HEK293 (cell line): ENCODE data around the gene CYCS.

Experiments
- CTCF ChIP-seq: fragments of 450-650 bp; formaldehyde crosslinking; IDR thresholded peaks from 2 replicates; pipeline ENCODE4 v1.5.1; 2016; ENCODE audit warnings: missing biosample characterization, missing genetic modification characterization
- PBX3 ChIP-seq: sonication (generic); formaldehyde crosslinking; IDR thresholded peaks from 2 replicates; pipeline ENCODE4 v1.8.1; 2022; ENCODE audit warnings: mild to moderate bottlenecking, moderate library complexity, missing genetic modification reagents
- ZNF223 ChIP-seq: fragments of 450-650 bp; formaldehyde crosslinking; IDR thresholded peaks from 2 replicates; pipeline ENCODE4 v1.5.1; 2016; ENCODE audit warnings: missing biosample characterization, missing genetic modification characterization
- TF ChIP-seq, protein P1 (sequence below): fragments of 450-650 bp; formaldehyde crosslinking; IDR thresholded peaks from 2 replicates; pipeline ENCODE4 v1.5.0; 2017; ENCODE audit warnings: missing biosample characterization, missing genetic modification characterization, borderline replicate concordance

- TF ChIP-seq CTCF (no peak), PBX3 (CRISPR knock-in tag) (no peak), ZNF223 (tag by site-specific recombination) (no peak)
- TF ChIP-seq, protein P1, sequence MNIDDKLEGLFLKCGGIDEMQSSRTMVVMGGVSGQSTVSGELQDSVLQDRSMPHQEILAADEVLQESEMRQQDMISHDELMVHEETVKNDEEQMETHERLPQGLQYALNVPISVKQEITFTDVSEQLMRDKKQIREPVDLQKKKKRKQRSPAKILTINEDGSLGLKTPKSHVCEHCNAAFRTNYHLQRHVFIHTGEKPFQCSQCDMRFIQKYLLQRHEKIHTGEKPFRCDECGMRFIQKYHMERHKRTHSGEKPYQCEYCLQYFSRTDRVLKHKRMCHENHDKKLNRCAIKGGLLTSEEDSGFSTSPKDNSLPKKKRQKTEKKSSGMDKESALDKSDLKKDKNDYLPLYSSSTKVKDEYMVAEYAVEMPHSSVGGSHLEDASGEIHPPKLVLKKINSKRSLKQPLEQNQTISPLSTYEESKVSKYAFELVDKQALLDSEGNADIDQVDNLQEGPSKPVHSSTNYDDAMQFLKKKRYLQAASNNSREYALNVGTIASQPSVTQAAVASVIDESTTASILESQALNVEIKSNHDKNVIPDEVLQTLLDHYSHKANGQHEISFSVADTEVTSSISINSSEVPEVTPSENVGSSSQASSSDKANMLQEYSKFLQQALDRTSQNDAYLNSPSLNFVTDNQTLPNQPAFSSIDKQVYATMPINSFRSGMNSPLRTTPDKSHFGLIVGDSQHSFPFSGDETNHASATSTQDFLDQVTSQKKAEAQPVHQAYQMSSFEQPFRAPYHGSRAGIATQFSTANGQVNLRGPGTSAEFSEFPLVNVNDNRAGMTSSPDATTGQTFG (tag by site-specific recombination): no peak
These were observed 7.4 kb upstream of the CYCS start for GRCh38 chr7:25132430-25132829.
